Measurements from ENCODE around the gene NPVF.

The NPVF gene

DNA sequence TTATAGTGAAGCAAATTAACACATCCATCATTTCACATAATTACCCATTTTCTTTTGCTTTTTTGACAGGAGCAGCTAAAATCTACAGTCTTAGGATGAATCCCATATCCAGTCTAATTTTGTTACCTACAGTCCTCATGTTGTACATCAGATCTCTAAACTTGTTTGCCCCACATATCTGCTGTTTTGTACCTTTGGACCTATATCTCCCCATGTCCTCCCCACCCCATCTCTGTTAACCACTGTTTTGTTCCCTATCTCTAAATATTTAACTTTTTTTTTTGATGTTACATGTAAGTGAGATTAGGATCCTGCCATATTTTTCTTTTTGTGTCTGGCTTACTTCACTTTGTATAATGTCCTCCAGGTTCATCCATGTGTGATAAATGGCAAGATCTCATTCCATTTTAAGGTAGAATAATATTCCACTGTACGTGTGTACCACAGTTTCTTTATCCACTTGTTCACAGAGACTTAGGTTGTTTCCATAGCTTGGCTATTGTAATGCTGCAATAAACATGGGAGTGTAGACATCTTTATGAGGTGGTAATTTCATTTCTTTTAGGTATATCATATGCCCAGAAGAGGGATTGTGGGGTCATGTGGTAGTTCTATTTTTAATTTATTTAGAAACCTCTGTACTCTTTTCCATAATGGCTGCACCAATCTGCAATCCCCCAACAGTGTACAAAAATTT is 19.6 kb downstream of the NPVF start:
- Mint-ChIP-seq H3K36me3 (no peaks in the 10 kb centered on the region), H3K27ac (no peak overlapping the region), H3K4me3 (no peak overlapping the region), H3K4me1 (peaks cover 2 to 9% of the 10 kb centered on the region in 2 donors), H3K27me3 (peaks cover 36 to 46% of the 10 kb centered on the region in 2 donors), H3K9me3 (peaks cover 3 to 7% of the 10 kb centered on the region in 2 donors)
- DNase-seq (no peak), ATAC-seq (replicated peaks) (no peak)

- Mint-ChIP-seq H3K4me1 (peaks cover 2 to 9% of the 10 kb centered on the region in 2 donors), H3K27me3 (peaks cover 36 to 46% of the 10 kb centered on the region in 2 donors), H3K4me3 (no peak overlapping the region), H3K9me3 (peaks cover 3 to 7% of the 10 kb centered on the region in 2 donors), H3K36me3 (no peaks in the 10 kb centered on the region), H3K27ac (no peak overlapping the region)
- no peak for ATAC-seq (replicated peaks)
- no peak for DNase-seq
Measured at GRCh38 chr7:25207887-25208286, 20.4 kb downstream of the NPVF start.

- peaks cover 29 to 39% of the 10 kb centered on the region in 2 donors for H3K27me3 Mint-ChIP-seq
- no peak overlapping the region for H3K27ac Mint-ChIP-seq
- H3K9me3 Mint-ChIP-seq, result peaks cover 3 to 7% of the 10 kb centered on the region in 2 donors
- H3K36me3 Mint-ChIP-seq, result no peaks in the 10 kb centered on the region
- peaks cover 2 to 9% of the 10 kb centered on the region in 2 donors for H3K4me1 Mint-ChIP-seq
- ATAC-seq (replicated peaks) (no peak), DNase-seq (no peak)
- no peak overlapping the region for H3K4me3 Mint-ChIP-seq
Measured at GRCh38 chr7:25206765-25207164, 21.5 kb downstream of the NPVF start.

- Mint-ChIP-seq H3K27me3 (peaks cover 16 to 41% of the 10 kb centered on the region in 2 donors), H3K4me3 (no peak overlapping the region), H3K27ac (peak overlapping the region; percentile 11), H3K9me3 (peaks cover 6% of the 10 kb centered on the region in 2 donors), H3K36me3 (peaks cover 1 to 5% of the 10 kb centered on the region in 2 donors), H3K4me1 (no peaks in the 10 kb centered on the region)
- no peak for ATAC-seq (replicated peaks)
- no peak for DNase-seq
Measured at GRCh38 chr7:25196132-25196896, 32.0 kb downstream of the NPVF start.

GRCh38 chr7:25194036-25194435 is 34.2 kb downstream of the NPVF start:
- Mint-ChIP-seq H3K4me3 (no peak overlapping the region), H3K27me3 (peaks cover 20 to 47% of the 10 kb centered on the region in 2 donors), H3K9me3 (peaks cover 6% of the 10 kb centered on the region in 2 donors), H3K36me3 (peaks cover 1 to 5% of the 10 kb centered on the region in 2 donors), H3K27ac (no peak overlapping the region), H3K4me1 (no peaks in the 10 kb centered on the region)
- ATAC-seq (replicated peaks), result no peak
- DNase-seq, result no peak

GRCh38 chr7:25192043-25192442 is 36.2 kb downstream of the NPVF start:
- Mint-ChIP-seq H3K9me3 (peaks cover 6% of the 10 kb centered on the region in 2 donors), H3K27me3 (peaks cover 26 to 57% of the 10 kb centered on the region in 2 donors), H3K4me1 (no peaks in the 10 kb centered on the region), H3K36me3 (peaks cover 1 to 5% of the 10 kb centered on the region in 2 donors), H3K27ac (no peak overlapping the region), H3K4me3 (no peak overlapping the region)
- ATAC-seq (replicated peaks), result no peak
- no peak for DNase-seq

DNA sequence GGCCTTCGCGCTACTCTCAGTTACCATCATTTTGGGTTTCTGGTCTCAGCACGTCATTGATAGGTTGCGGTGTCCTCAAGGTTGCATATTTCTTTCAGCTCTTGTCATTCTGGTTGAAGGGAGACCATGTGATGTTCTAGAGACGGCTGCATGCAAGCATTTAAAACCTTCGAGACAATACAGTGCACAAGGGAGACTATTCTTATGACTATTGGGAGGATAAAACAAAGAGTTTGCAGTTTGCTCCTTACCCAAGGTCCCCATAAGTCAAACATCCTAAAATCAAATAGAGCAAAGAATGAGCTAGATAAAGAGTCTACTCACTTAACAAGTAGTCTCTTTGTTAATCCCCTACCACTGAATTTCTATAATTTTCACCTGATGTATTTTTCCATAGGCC is 39.1 kb downstream of the NPVF start:
- no peaks in the 10 kb centered on the region for H3K4me1 Mint-ChIP-seq
- H3K9me3 Mint-ChIP-seq, result no peaks in the 10 kb centered on the region
- H3K36me3 Mint-ChIP-seq, result peaks cover 0 to 1% of the 10 kb centered on the region in 2 donors
- H3K27ac Mint-ChIP-seq, result no peak overlapping the region
- DNase-seq (no peak), ATAC-seq (replicated peaks) (no peak)
- no peak overlapping the region for H3K4me3 Mint-ChIP-seq
- peaks cover 30 to 59% of the 10 kb centered on the region in 2 donors for H3K27me3 Mint-ChIP-seq

GRCh38 chr7:25187932-25188331 is 40.4 kb downstream of the NPVF start:
- H3K27ac Mint-ChIP-seq, result no peak overlapping the region
- no peak for ATAC-seq (replicated peaks)
- H3K9me3 Mint-ChIP-seq, result no peaks in the 10 kb centered on the region
- DNase-seq, result no peak
- peaks cover 24 to 48% of the 10 kb centered on the region in 2 donors for H3K27me3 Mint-ChIP-seq
- H3K36me3 Mint-ChIP-seq, result no peaks in the 10 kb centered on the region
- H3K4me1 Mint-ChIP-seq, result no peaks in the 10 kb centered on the region
- no peak overlapping the region for H3K4me3 Mint-ChIP-seq

- Mint-ChIP-seq H3K9me3 (no peaks in the 10 kb centered on the region), H3K27ac (no peak overlapping the region), H3K4me3 (no peak overlapping the region), H3K27me3 (peaks cover 27 to 53% of the 10 kb centered on the region in 2 donors), H3K36me3 (no peaks in the 10 kb centered on the region), H3K4me1 (peaks cover 0 to 1% of the 10 kb centered on the region in 2 donors)
- DNase-seq (no peak), ATAC-seq (replicated peaks) (no peak)
Measured at GRCh38 chr7:25186436-25186835, 41.9 kb downstream of the NPVF start.

GRCh38 chr7:25181532-25181931 is 46.8 kb downstream of the NPVF start:
- Mint-ChIP-seq H3K27me3 (peaks cover 12 to 30% of the 10 kb centered on the region in 2 donors), H3K4me1 (peaks cover 12 to 23% of the 10 kb centered on the region in 2 donors), H3K4me3 (no peak overlapping the region), H3K36me3 (peaks cover 0 to 15% of the 10 kb centered on the region in 2 donors), H3K27ac (no peak overlapping the region), H3K9me3 (peaks cover 0 to 1% of the 10 kb centered on the region in 2 donors)
- ATAC-seq (replicated peaks) (no peak), DNase-seq (no peak)

GRCh38 chr7:25180946-25181345 is 47.3 kb downstream of the NPVF start:
- peaks cover 8 to 24% of the 10 kb centered on the region in 2 donors for H3K27me3 Mint-ChIP-seq
- peak overlapping the region; percentile 93 for H3K27ac Mint-ChIP-seq
- ATAC-seq (replicated peaks), result no peak
- peaks cover 12 to 23% of the 10 kb centered on the region in 2 donors for H3K4me1 Mint-ChIP-seq
- peaks cover 0 to 1% of the 10 kb centered on the region in 2 donors for H3K9me3 Mint-ChIP-seq
- peaks cover 0 to 17% of the 10 kb centered on the region in 2 donors for H3K36me3 Mint-ChIP-seq
- peak overlapping the region; percentile 94 to 97 for H3K4me3 Mint-ChIP-seq
- no peak for DNase-seq

- Mint-ChIP-seq H3K4me1 (peaks cover 12 to 23% of the 10 kb centered on the region in 2 donors), H3K9me3 (peaks cover 0 to 1% of the 10 kb centered on the region in 2 donors), H3K4me3 (peak overlapping the region; percentile 94 to 97), H3K36me3 (peaks cover 0 to 21% of the 10 kb centered on the region in 2 donors), H3K27ac (peak overlapping the region; percentile 93), H3K27me3 (peaks cover 7 to 20% of the 10 kb centered on the region in 2 donors)
- ATAC-seq (replicated peaks), result peak; percentile 42 to 44
- DNase-seq, result no peak
Measured at GRCh38 chr7:25180592-25180923, 47.7 kb downstream of the NPVF start.

- Mint-ChIP-seq H3K4me3 (peak overlapping the region; percentile 94 to 97), H3K4me1 (peaks cover 12 to 23% of the 10 kb centered on the region in 2 donors), H3K27me3 (peaks cover 7 to 14% of the 10 kb centered on the region in 2 donors), H3K36me3 (peaks cover 0 to 22% of the 10 kb centered on the region in 2 donors), H3K9me3 (peaks cover 0 to 1% of the 10 kb centered on the region in 2 donors), H3K27ac (peak overlapping the region; percentile 93)
- ATAC-seq (replicated peaks) (peak; percentile 96 to 97), DNase-seq (peak; percentile 96)
Measured at GRCh38 chr7:25179771-25180591, 48.3 kb downstream of the NPVF start.

GRCh38 chr7:25179325-25179724 is 49.0 kb downstream of the NPVF start:
- ATAC-seq (replicated peaks) (no peak), DNase-seq (no peak)
- H3K27me3 Mint-ChIP-seq, result peaks cover 5 to 8% of the 10 kb centered on the region in 2 donors
- peak overlapping the region; percentile 94 to 97 for H3K4me3 Mint-ChIP-seq
- peaks cover 0 to 22% of the 10 kb centered on the region in 2 donors for H3K36me3 Mint-ChIP-seq
- H3K9me3 Mint-ChIP-seq, result peaks cover 0 to 1% of the 10 kb centered on the region in 2 donors
- peaks cover 12 to 23% of the 10 kb centered on the region in 2 donors for H3K4me1 Mint-ChIP-seq
- peak overlapping the region; percentile 93 for H3K27ac Mint-ChIP-seq
